HCT116 (cell line): ENCODE results near the gene PSORS1C2. TPM values are rescaled to one million over a fixed set of nuclear protein-coding genes. Genes with fewer than 3 reads are reported as not detected.

Experiments used
- ATAC-seq: fragments of 200-7000 bp; cut with Tn5 transposase; 2 replicates; pipeline ENCODE4 v1.9.1; 2020; ENCODE audit warnings: mild to moderate bottlenecking, moderate library complexity
- BruUV-seq: library from RNA; stranded (reverse); fragments of 400-500 nt; replicated peaks from 2 replicates; lab custom pipeline; 2021; lab: Mats Ljungman, UMichigan
- CTCF ChIA-PET: fragments of 300-600 bp; sonication (Branson Sonifier 250); formaldehyde crosslinking; loops from one replicate; lab custom pipeline; 2021; ENCODE audit warnings: antibody characterized with exemption; lab: Charles Lee
- POLR2A ChIA-PET: fragments of 300-600, 350-600 bp; sonication (Branson Sonifier 250); formaldehyde crosslinking; loops from one replicate; lab custom pipeline; 2021; ENCODE audit warnings: antibody characterized with exemption; lab: Charles Lee
- RAD21 ChIA-PET, 2 experiments: fragments of 300-600 bp; sonication (Branson Sonifier 250); formaldehyde crosslinking; loops; one replicate each; lab custom pipeline; 2023; ENCODE audit warnings: low total read pairs in 2 of 2; ENCODE audit not compliant: uncharacterized antibody in 2 of 2, unreplicated experiment in 2 of 2, low non-redundant PET in 1 of 2; lab: Charles Lee
- DNase-seq: peaks from one replicate; pipeline ENCODE4 v3.0.0-alpha.2; 2010; ENCODE audit warnings: low read depth, low spot score
- H2AFZ ChIP-seq: fragments of 200-600 bp; shearing (Covaris generic), sonication (generic); 2 replicates; pipeline ENCODE4 v1.6.1; 2017; ENCODE audit warnings: low read depth, mixed run types, mixed read lengths, antibody characterized with exemption, low read length; ENCODE audit not compliant: poor library complexity, severe bottlenecking
- H3K27ac ChIP-seq: 2 replicates; pipeline ENCODE4 v1.5.1; 2012; ENCODE audit warnings: low read depth, low read length
- H3K27me3 ChIP-seq: fragments of 200-600 bp; sonication (generic); 2 replicates; pipeline ENCODE4 v1.6.1; 2016; ENCODE audit warnings: mixed run types, low read length, mixed read lengths; ENCODE audit not compliant: insufficient read depth
- H3K36me3 ChIP-seq, 2 experiments: fragments of 200-500 bp in 1 of 2; fragments of 200-600 bp in 1 of 2; sonication (Bioruptor generic) in 1 of 2; sonication (generic) in 1 of 2; 2 replicates each; pipeline versions ENCODE4 v1.5.1 to v1.6.1; 2014 to 2016; ENCODE audit warnings: low read length in 2 of 2, inconsistent platforms in 1 of 2, mixed read lengths in 1 of 2, mixed run types in 1 of 2; ENCODE audit not compliant: insufficient read depth in 2 of 2, control insufficient read depth in 1 of 2
- H3K4me1 ChIP-seq, 2 experiments: fragments of 200-600 bp in 1 of 2; sonication (generic) in 1 of 2; 2 replicates each; pipeline versions ENCODE4 v1.5.1 to v1.6.1; 2012 to 2017; ENCODE audit warnings: low read length in 2 of 2, inconsistent platforms in 1 of 2, mild to moderate bottlenecking in 1 of 2, mixed read lengths in 1 of 2, mixed run types in 1 of 2, moderate library complexity in 1 of 2; ENCODE audit not compliant: insufficient read depth in 2 of 2, control insufficient read depth in 1 of 2
- H3K4me2 ChIP-seq: fragments of 200-600 bp; sonication (generic); 2 replicates; pipeline ENCODE4 v1.6.1; 2017; ENCODE audit warnings: mixed run types, low read length, mixed read lengths
- H3K4me3 ChIP-seq, 2 experiments: fragments of 200-600 bp in 1 of 2; sonication (generic) in 1 of 2; replicated peaks in 1 of 2; 2 replicates each; pipeline ENCODE4 v1.5.1; 2011 to 2016; ENCODE audit warnings: low read length in 2 of 2, control low read depth in 1 of 2, low read depth in 1 of 2, mild to moderate bottlenecking in 1 of 2, mixed read lengths in 1 of 2, mixed run types in 1 of 2
- H3K79me2 ChIP-seq: fragments of 200-600 bp; sonication (generic); 2 replicates; pipeline ENCODE4 v1.6.1; 2017; ENCODE audit warnings: mild to moderate bottlenecking, mixed run types, low read length, moderate library complexity, mixed read lengths; ENCODE audit not compliant: insufficient read depth
- H3K9ac ChIP-seq: fragments of 200-600 bp; sonication (generic); 2 replicates; pipeline ENCODE4 v1.6.1; 2016; ENCODE audit warnings: low read length, mixed read lengths
- H3K9me2 ChIP-seq: fragments of 200-600 bp; sonication (generic), shearing (Covaris generic); 2 replicates; pipeline ENCODE4 v1.6.1; 2017; ENCODE audit warnings: mixed run types, mild to moderate bottlenecking, moderate library complexity; ENCODE audit not compliant: insufficient read depth
- H3K9me3 ChIP-seq, 2 experiments: fragments of 200-500 bp in 1 of 2; fragments of 200-600 bp in 1 of 2; sonication (Bioruptor generic) in 1 of 2; sonication (generic) in 1 of 2; 2 replicates each; pipeline ENCODE4 v1.6.1; 2014 to 2017; ENCODE audit warnings: low read length in 2 of 2, mixed read lengths in 2 of 2, inconsistent platforms in 1 of 2, low read depth in 1 of 2, mild to moderate bottlenecking in 1 of 2, mixed run types in 1 of 2, moderate library complexity in 1 of 2; ENCODE audit not compliant: control insufficient read depth in 1 of 2, insufficient read depth in 1 of 2
- H4K20me1 ChIP-seq: fragments of 200-600 bp; sonication (generic), shearing (Covaris generic); 2 replicates; pipeline ENCODE4 v1.6.1; 2017; ENCODE audit warnings: mixed run types, mild to moderate bottlenecking, moderate library complexity; ENCODE audit not compliant: insufficient read depth
- CEBPB ChIP-seq: IDR thresholded peaks from 2 replicates; pipeline ENCODE4 v1.6.1; 2012; ENCODE audit warnings: low read depth
- EGR1 ChIP-seq: IDR thresholded peaks from 2 replicates; pipeline ENCODE4 v1.6.1; 2012; ENCODE audit warnings: low read depth
- ELF1 ChIP-seq: IDR thresholded peaks from 2 replicates; pipeline ENCODE4 v1.6.1; 2012; ENCODE audit warnings: low read depth, borderline replicate concordance
- EZH2 ChIP-seq: fragments of 200-600 bp; sonication (generic); IDR thresholded peaks from 2 replicates; pipeline ENCODE4 v1.6.1; 2017; ENCODE audit warnings: antibody characterized with exemption, mixed run types
- EZH2phosphoT487 ChIP-seq: fragments of 200-600 bp; IDR thresholded peaks from 2 replicates; pipeline ENCODE4 v1.6.1; 2018; ENCODE audit warnings: antibody characterized with exemption, borderline replicate concordance
- FOSL1 ChIP-seq: IDR thresholded peaks from 2 replicates; pipeline ENCODE4 v1.6.1; 2012; ENCODE audit warnings: low read depth
- POLR2A ChIP-seq: IDR thresholded peaks from 2 replicates; pipeline ENCODE4 v1.7.0; 2011; ENCODE audit warnings: borderline replicate concordance; ENCODE audit not compliant: insufficient read depth, insufficient read length; ENCODE audit errors: extremely low read depth
- POLR2AphosphoS5 ChIP-seq: IDR thresholded peaks from 2 replicates; pipeline ENCODE4 v1.6.1; 2011; ENCODE audit warnings: mild to moderate bottlenecking, low read depth, low read length, moderate library complexity
- RAD21 ChIP-seq: IDR thresholded peaks from 2 replicates; pipeline ENCODE4 v1.6.1; 2012; ENCODE audit warnings: low read depth, mild to moderate bottlenecking
- SIN3A ChIP-seq: IDR thresholded peaks from 2 replicates; pipeline ENCODE4 v1.6.1; 2012; ENCODE audit warnings: low read depth
- SP1 ChIP-seq: IDR thresholded peaks from 2 replicates; pipeline ENCODE4 v1.6.1; 2012; ENCODE audit warnings: low read depth
- SRF ChIP-seq: IDR thresholded peaks from 2 replicates; pipeline ENCODE4 v1.6.1; 2012; ENCODE audit warnings: low read depth
- TCF7L2 ChIP-seq: IDR thresholded peaks from 2 replicates; pipeline ENCODE4 v1.7.0; 2011; ENCODE audit warnings: borderline replicate concordance, inconsistent platforms; ENCODE audit not compliant: insufficient read depth, insufficient read length; ENCODE audit errors: extremely low read depth
- ZFX ChIP-seq: fragments of 450-650 bp; IDR thresholded peaks from 2 replicates; pipeline ENCODE4 v1.6.1; 2017
- intact Hi-C: fragments of 100-400 bp; cut with micrococcal nuclease; formaldehyde crosslinking; loops from 2 replicates; pipeline ENCODE4 v1.10.0; 2022
- total RNA-seq: library from RNA; stranded (reverse); gene quantifications from one replicate; pipeline ENCODE4 v1.2.1, GENCODE V29; 2021; ENCODE audit not compliant: unreplicated experiment
- TF ChIP-seq, protein P1 (sequence below), 3 experiments: fragments of 200-600 bp in 1 of 3; sonication (generic) in 1 of 3; IDR thresholded peaks in 2 of 3; conservative IDR thresholded peaks in 1 of 3; 2 replicates each; pipeline ENCODE4 v1.5.1; 2012 to 2017; ENCODE audit warnings: low read depth in 2 of 3, low read length in 2 of 3, antibody characterized with exemption in 1 of 3, borderline replicate concordance in 1 of 3, control low read depth in 1 of 3, mild to moderate bottlenecking in 1 of 3, mixed read lengths in 1 of 3, mixed run types in 1 of 3, moderate library complexity in 1 of 3; ENCODE audit not compliant: insufficient read depth in 1 of 3
- TF ChIP-seq, protein P2 (sequence below): IDR thresholded peaks from 2 replicates; pipeline ENCODE4 v1.6.1; 2011; ENCODE audit warnings: mild to moderate bottlenecking, low read length, moderate library complexity; ENCODE audit not compliant: insufficient replicate concordance; ENCODE audit errors: extremely low read depth
- TF ChIP-seq, protein P3 (sequence below): IDR thresholded peaks from 2 replicates; pipeline ENCODE4 v1.6.1; 2012

Gene PSORS1C2
- total RNA-seq, 1 experiment from 2014 or later, result not detected

DNA sequence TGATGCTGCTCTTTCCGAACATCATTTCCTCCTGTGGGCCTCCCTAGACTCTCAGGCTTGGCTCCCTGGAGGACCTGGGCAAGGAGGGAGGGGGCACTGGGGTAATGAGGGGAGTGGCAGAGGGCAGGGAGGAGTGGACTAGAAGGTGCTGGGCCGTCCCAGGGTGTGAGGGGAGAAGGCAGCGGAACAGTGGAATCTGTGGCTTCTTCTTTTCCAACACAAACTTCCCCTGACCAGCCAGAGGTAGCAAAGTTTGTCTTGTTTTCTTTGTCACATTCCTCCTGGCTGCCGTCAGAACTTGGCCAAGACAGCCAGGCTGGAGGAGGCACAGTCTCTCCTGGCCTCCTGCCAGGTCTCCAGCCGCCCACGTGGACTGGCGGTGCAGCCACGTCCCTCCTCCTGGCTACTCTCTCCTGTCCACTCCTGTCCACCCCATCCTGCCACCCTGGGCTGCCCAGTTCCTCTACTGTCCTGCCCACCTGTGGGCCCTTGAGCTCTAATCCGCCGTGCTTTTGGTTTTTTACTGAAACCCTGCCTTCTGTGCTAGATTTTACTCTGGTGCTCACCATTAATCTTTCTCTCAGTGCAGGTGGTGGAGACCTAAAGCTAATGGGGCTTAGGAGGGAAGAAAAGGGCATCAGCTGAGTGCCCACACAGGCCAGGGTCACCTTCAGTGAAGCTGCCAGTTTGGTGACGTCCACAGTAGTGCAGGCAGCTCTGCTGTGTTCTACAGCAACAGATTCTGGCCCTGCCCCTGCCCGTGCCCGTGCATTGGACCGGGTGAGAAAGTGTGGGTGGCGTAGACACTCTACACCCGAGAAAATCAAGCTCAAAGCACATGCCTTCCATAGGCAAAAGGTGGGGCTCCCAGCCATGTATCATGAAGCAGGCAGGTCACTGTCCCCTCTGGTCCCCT is 15.8 kb downstream of the PSORS1C2 start (continued):
- no peak for TF ChIP-seq TCF7L2
- no peak for TF ChIP-seq POLR2A
- no peak for TF ChIP-seq CEBPB
- TF ChIP-seq SIN3A, result peak; percentile 76
- no peak for TF ChIP-seq ZFX
- no peak for TF ChIP-seq SP1

DNA sequence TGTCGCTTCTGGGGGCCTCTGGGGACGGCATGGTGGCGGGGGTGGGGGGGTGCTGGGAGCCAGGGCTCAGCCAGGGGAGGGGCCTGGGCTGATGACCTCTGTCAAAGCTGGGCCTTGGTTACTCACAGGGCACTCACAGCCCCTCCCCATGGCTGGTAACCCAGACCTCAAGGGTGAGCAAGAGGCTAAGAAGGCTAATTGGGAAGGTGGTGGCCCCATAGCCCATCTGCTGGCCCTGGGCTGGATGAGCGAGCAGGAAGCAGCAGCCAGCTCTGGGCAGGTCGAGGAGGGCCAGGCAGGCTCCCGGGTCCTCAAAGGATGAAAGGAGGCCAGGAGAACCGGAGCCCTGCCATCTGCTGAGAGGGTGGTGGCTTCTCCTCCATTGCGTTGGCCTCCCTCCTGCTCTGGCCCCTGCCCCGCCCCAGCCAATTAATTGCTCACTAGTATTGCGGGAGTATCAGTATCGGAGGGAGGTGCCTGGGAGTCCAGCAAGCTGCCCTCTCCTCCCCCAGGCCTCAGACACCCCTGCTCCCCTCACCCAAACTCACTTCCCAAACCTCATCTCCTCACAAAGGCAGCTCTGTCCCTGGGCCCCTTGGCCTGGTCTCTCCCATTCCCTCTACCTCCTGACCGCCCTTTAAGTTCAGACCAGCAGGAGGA is 17.6 kb downstream of the PSORS1C2 start:
- peaks cover 2% of the 10 kb centered on the region; the same call in 1 of the 2 replicates for H3K79me2 ChIP-seq
- no peaks in the 10 kb centered on the region for H3K9me3 ChIP-seq
- H2AFZ ChIP-seq, result no peak overlapping the region
- H3K36me3 ChIP-seq, result no peaks in the 10 kb centered on the region
- no TSS peak for BruUV-seq
- no peaks in the 10 kb centered on the region for H3K27me3 ChIP-seq
- 0 out of 2 replicates have a peak overlapping the region, but pooled peaks have one; percentile 3 for H3K4me2 ChIP-seq
- CTCF ChIA-PET, result no interaction called here
- DNase-seq, result no peak
- no peaks in the 10 kb centered on the region for H4K20me1 ChIP-seq
- no peak overlapping the region for H3K9ac ChIP-seq
- no peak for TF ChIP-seq SIN3A
- TF ChIP-seq, protein P1, sequence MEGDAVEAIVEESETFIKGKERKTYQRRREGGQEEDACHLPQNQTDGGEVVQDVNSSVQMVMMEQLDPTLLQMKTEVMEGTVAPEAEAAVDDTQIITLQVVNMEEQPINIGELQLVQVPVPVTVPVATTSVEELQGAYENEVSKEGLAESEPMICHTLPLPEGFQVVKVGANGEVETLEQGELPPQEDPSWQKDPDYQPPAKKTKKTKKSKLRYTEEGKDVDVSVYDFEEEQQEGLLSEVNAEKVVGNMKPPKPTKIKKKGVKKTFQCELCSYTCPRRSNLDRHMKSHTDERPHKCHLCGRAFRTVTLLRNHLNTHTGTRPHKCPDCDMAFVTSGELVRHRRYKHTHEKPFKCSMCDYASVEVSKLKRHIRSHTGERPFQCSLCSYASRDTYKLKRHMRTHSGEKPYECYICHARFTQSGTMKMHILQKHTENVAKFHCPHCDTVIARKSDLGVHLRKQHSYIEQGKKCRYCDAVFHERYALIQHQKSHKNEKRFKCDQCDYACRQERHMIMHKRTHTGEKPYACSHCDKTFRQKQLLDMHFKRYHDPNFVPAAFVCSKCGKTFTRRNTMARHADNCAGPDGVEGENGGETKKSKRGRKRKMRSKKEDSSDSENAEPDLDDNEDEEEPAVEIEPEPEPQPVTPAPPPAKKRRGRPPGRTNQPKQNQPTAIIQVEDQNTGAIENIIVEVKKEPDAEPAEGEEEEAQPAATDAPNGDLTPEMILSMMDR (IDR thresholded peaks at IDR 0.05 in 2 of 3, conservative IDR thresholded peaks at IDR 0.05 in 1 of 3; ENCODE audit: borderline replicate concordance in 1 of 3, insufficient read depth in 1 of 3, low read depth in 2 of 3, low read length in 2 of 3), result no peak
- no peak for TF ChIP-seq ZFX
- TF ChIP-seq, protein P2, sequence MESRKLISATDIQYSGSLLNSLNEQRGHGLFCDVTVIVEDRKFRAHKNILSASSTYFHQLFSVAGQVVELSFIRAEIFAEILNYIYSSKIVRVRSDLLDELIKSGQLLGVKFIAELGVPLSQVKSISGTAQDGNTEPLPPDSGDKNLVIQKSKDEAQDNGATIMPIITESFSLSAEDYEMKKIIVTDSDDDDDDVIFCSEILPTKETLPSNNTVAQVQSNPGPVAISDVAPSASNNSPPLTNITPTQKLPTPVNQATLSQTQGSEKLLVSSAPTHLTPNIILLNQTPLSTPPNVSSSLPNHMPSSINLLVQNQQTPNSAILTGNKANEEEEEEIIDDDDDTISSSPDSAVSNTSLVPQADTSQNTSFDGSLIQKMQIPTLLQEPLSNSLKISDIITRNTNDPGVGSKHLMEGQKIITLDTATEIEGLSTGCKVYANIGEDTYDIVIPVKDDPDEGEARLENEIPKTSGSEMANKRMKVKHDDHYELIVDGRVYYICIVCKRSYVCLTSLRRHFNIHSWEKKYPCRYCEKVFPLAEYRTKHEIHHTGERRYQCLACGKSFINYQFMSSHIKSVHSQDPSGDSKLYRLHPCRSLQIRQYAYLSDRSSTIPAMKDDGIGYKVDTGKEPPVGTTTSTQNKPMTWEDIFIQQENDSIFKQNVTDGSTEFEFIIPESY, result no peak
- TF ChIP-seq EZH2, result no peak
- no peak for TF ChIP-seq RAD21
- TF ChIP-seq ELF1, result no peak
- TF ChIP-seq POLR2AphosphoS5, result no peak
- TF ChIP-seq EZH2phosphoT487, result no peak
- TF ChIP-seq CEBPB, result no peak
- TF ChIP-seq EGR1, result no peak
- no peak for TF ChIP-seq SRF
- TF ChIP-seq, protein P3, sequence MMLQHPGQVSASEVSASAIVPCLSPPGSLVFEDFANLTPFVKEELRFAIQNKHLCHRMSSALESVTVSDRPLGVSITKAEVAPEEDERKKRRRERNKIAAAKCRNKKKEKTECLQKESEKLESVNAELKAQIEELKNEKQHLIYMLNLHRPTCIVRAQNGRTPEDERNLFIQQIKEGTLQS, result no peak
- TF ChIP-seq SP1, result no peak
- no peak for TF ChIP-seq FOSL1
- H3K27ac ChIP-seq, result no peak overlapping the region
- H3K9me2 ChIP-seq, result no peaks in the 10 kb centered on the region
- no peak overlapping the region for H3K4me3 ChIP-seq
- intact Hi-C loops, result no loop called here
- peaks cover 41 to 52% of the 10 kb centered on the region in 2 experiments for H3K4me1 ChIP-seq
- ATAC-seq, result no peak
- POLR2A ChIA-PET, result no interaction called here
- RAD21 ChIA-PET, result no interaction called here
